ENCODE data around the gene ATP6V1C2. TPM values are rescaled to one million over a fixed set of nuclear protein-coding genes. Genes with fewer than 3 reads are reported as not detected.

ATP6V1C2 gene
- total RNA-seq, 2 experiments from 2014 or later: not detected

DNA sequence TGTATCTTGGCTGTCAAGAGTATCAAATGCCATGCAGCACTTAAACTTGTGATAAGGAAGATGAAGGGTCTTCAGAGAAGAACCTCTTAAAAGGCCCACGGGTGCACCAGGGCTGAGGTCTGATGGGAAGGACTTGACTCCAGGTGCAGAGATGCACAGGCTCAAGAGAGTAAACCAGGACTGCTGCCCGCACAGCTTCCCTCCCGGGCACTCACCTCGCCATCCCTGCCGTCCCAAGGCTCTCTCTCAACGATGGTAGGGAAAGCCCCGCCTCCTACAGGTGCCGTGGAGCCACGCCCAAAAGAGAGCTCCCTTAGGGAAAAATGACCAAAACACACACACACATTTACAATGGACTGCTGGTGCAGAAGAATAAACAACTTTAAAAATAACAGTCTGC lies 63.3 kb downstream of the ATP6V1C2 start:
- H3K4me1 Mint-ChIP-seq (ENCODE audit: low read depth): peaks cover 2% of the 10 kb centered on the region
- H3K4me3 Mint-ChIP-seq: no peak overlapping the region
- H3K27me3 Mint-ChIP-seq: no peaks in the 10 kb centered on the region
- H3K9me3 Mint-ChIP-seq: no peaks in the 10 kb centered on the region
- H3K36me3 Mint-ChIP-seq: peaks cover 67% of the 10 kb centered on the region
- DNase-seq: no peak
- ChIA-PET POLR2A (no interaction called here), CTCF (no interaction called here)
- intact Hi-C loops (cut with micrococcal nuclease): no loop called here
- no peak overlapping the region for H3K27ac Mint-ChIP-seq

DNA sequence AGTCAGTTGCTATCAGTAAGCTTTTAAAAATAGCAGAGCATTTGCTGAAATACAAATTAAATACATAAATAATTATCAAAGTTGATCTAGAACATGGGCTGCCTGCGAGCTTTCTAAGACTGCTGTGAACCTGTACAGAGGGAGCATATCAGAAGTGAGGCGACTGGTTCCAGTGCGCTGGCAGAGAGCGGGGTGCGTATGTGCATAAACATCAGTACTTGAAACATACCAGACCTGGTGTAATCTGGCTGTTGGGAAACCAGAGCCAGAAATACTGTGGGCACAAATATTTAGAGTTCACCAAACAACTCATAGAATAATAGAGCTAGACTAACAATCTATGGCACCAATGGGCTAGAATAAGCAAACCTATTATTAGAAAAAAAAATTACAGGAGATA lies 63.8 kb downstream of the ATP6V1C2 start:
- Mint-ChIP-seq H3K4me3 (no peak overlapping the region), H3K9me3 (no peaks in the 10 kb centered on the region), H3K36me3 (peaks cover 66% of the 10 kb centered on the region), H3K4me1 (ENCODE audit: low read depth) (peaks cover 5% of the 10 kb centered on the region), H3K27me3 (no peaks in the 10 kb centered on the region), H3K27ac (no peak overlapping the region)
- CTCF ChIA-PET: no interaction called here
- no peak for DNase-seq
- POLR2A ChIA-PET: no interaction called here
- intact Hi-C loops (cut with micrococcal nuclease): no loop called here

DNA sequence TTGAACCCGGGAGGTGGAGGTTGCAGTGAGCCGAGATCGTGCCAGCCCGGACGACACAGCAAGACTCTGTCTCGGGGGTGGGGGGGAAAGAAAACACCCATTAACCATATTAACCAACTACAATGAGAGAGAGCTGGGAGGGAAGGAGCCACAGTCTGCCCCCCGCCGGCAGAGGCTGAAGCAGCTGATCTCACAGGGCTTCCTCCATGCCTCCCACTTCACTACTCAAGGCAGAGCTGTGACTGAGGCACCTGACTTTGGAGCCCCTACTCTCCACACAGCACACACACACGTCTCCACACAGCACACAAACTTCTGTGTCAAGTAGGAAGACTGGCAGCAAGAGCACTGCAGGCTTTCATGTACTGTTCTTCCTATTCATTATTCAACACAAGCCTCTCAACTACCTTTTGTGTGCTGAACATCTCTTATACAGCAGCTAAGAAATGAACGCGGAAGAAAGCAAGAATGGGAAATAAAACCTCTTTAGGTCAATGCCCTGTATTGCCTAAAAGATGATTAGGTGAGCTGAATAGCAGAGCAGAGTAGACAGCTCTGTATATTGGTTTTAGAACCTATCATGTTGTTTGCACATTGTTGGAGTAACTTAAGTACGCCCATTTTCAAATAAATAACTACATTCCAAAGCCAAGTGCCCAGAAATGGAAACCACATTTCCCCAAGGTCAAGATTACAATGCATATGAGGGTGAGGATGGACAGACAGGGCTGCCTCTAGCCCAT lies 65.0 kb downstream of the ATP6V1C2 start:
- intact Hi-C loops (cut with micrococcal nuclease): no loop called here
- Mint-ChIP-seq H3K27me3 (no peaks in the 10 kb centered on the region), H3K36me3 (peaks cover 73% of the 10 kb centered on the region), H3K27ac (no peak overlapping the region), H3K4me3 (no peak overlapping the region), H3K4me1 (ENCODE audit: low read depth) (peaks cover 16% of the 10 kb centered on the region), H3K9me3 (no peaks in the 10 kb centered on the region)
- ChIA-PET POLR2A (no interaction called here), CTCF (interaction anchor here (1.0 kb wide), 1 partner anchor 46 kb away, joined by 3 read pairs; no protein-coding TSS in a partner anchor)
- no peak for DNase-seq

DNA sequence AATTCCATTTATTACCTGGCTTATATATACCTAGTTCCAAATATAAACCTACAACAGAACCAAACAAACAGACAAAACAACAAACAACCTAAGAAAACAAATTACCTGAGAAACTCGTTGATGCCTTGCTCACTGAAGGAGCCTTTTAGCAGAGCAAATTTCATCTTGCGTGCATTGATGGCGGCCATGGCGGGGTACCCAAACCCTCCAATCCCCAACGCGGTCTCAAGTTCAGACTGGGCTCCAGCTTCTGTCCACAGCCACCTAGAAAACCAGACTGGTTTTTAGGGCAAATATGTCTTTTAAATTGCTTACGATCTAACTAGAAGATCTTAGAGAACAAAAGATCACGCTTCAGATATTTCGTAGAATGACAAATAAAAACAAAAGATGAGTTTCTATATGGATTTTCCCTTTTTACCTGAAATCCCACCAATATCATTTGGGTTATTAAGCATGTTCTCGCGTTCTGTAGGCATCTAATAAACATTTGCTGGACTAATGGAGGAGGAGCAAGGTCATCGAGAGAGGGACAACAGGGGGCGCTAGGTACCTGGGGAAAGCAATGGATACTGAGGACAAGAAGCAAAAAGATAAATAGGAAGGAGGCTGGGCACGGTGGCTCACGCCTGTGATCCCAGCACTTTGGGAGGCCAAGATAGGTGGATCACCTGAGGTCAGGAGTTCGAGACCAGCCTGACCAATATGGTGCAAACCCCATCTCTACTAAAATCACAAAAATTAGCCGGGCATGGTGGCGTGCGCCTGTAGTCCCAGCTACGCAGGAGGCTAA lies 65.9 kb downstream of the ATP6V1C2 start:
- no peak overlapping the region for H3K27ac Mint-ChIP-seq
- ChIA-PET CTCF (interaction anchor here (0.7 to 1.4 kb wide), 4 partner anchors 11 to 45 kb away, joined by 3 to 4 read pairs (median 3); no protein-coding TSS in a partner anchor), POLR2A (no interaction called here)
- intact Hi-C loops (cut with micrococcal nuclease): no loop called here
- no peaks in the 10 kb centered on the region for H3K9me3 Mint-ChIP-seq
- no peak overlapping the region for H3K4me3 Mint-ChIP-seq
- H3K27me3 Mint-ChIP-seq: no peaks in the 10 kb centered on the region
- DNase-seq: peak; percentile 64
- H3K4me1 Mint-ChIP-seq (ENCODE audit: low read depth): peaks cover 26% of the 10 kb centered on the region
- peaks cover 77% of the 10 kb centered on the region for H3K36me3 Mint-ChIP-seq

DNA sequence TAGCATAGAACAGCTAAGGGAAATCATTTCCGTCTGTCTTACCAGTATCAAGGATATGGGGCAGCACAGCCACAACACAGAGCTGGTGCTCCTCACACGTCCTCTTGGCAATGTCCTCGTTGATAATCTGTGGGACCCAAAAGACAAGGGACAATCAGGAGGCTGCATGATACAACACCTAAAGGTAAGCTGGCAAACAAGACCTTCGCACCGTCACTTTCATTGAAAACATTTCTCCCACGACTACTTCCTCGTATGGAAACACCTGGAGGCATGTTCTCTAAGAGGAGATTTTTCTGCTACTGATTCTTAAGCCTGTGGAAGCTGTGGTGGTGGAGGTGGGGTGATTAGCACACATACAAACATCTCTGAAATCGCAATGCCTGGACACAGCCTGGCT lies 67.4 kb downstream of the ATP6V1C2 start:
- POLR2A ChIA-PET: no interaction called here

DNA sequence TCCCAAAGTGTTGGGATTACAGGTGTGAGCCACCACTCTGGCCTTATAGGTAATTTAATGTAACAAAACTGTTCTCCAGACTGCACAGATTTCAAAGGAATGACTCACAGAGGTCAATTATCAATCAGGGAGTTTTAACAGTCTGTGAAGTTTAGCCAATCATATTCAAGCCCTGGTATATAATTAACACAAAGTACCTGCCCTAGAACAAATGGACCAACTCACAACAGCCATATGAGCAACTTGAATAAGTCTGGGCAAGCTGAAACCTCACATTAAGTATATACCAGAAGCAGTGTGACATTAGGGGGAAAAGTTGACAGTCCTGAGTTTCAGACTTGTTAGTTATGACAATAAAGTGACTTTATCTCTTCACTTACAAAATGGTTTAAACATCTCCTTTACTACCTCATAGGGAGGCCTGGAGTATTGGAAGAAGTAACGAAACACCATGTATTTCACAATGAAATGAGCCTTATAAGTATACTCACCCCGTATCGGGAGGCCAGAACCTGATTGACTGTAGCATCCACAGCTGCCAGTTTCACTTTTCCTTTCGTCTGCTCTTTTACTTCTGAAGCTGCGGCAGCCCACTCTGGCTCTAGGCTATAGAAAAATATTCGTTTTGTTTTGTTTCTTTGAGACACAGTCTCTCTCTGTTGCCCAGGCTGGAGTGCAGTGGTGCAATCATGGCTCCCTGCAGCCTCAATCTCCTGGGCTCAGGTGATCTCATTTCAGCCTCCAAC lies 69.0 kb downstream of the ATP6V1C2 start:
- H3K36me3 Mint-ChIP-seq: peaks cover 72% of the 10 kb centered on the region
- peak; percentile 70 for DNase-seq
- no peaks in the 10 kb centered on the region for H3K9me3 Mint-ChIP-seq
- H3K4me3 Mint-ChIP-seq: peak overlapping the region; percentile 54
- ChIA-PET POLR2A (interaction anchor here (2.1 to 3.7 kb wide), 2 partner anchors 22 to 101 kb away, joined by 5 to 19 read pairs; partner anchors contain the start of genes NOL10 and PDIA6), CTCF (interaction anchor here (4.1 kb wide), 1 partner anchor 42 kb away, joined by 15 read pairs; no protein-coding TSS in a partner anchor)
- intact Hi-C loops (cut with micrococcal nuclease): loop anchor here (1.0 to 5.0 kb wide), 6 partner anchors 20 to 668 kb away; partner anchors contain the start of genes NOL10, ODC1 and RRM2
- peaks cover 38% of the 10 kb centered on the region for H3K4me1 Mint-ChIP-seq (ENCODE audit: low read depth)
- peak overlapping the region; percentile 84 for H3K27ac Mint-ChIP-seq
- H3K27me3 Mint-ChIP-seq: no peaks in the 10 kb centered on the region

More for the DNA sequence above, 67.4 kb downstream of the ATP6V1C2 start:
- H3K9me3 Mint-ChIP-seq: no peaks in the 10 kb centered on the region
- no peak for DNase-seq
- no peaks in the 10 kb centered on the region for H3K27me3 Mint-ChIP-seq
- peaks cover 38% of the 10 kb centered on the region for H3K4me1 Mint-ChIP-seq (ENCODE audit: low read depth)
- intact Hi-C loops (cut with micrococcal nuclease): no loop called here
- CTCF ChIA-PET: interaction anchor here (1.4 to 4.1 kb wide), 3 partner anchors 10 to 43 kb away, joined by 3 to 15 read pairs (median 4); no protein-coding TSS in a partner anchor
- peaks cover 77% of the 10 kb centered on the region for H3K36me3 Mint-ChIP-seq
- H3K27ac Mint-ChIP-seq: no peak overlapping the region
- no peak overlapping the region for H3K4me3 Mint-ChIP-seq

DNA sequence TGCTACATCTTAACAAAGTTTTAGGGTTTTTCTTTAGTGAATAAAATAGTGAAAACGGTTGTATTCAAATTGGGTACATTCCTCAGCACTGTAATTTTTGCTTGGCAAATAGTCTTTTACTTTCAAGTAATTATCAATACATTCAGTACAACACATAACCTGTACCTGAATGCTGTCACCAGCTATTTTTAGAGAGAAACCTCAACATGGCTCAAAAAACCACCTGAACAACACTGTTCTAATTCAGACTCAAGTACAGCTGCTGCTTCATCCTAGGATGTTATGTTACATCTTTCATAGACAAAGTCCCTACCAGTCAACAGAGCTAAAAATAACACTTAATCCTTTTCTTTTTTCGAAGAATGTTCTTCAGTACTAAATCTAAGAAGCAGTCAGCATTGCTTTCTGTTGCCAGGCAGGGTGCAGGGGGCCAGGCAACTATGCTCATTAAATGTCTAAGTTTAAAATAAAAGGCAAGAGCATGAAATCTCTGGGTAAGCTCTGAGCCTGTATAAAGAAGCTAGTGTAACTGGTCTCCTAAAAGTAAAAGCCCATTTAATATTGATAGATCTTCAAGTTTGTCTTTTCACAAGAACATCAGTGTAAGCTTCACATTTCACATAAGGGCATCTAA lies 70.7 kb downstream of the ATP6V1C2 start:
- no peaks in the 10 kb centered on the region for H3K9me3 Mint-ChIP-seq
- ChIA-PET POLR2A (interaction anchor here (2.1 to 3.7 kb wide), 2 partner anchors 20 to 103 kb away, joined by 5 to 19 read pairs; partner anchors contain the start of genes NOL10 and PDIA6), CTCF (interaction anchor here (0.9 to 4.1 kb wide), 5 partner anchors 9 to 340 kb away, joined by 3 to 15 read pairs (median 3); partner anchors contain the start of gene PDIA6)
- H3K27me3 Mint-ChIP-seq: no peaks in the 10 kb centered on the region
- intact Hi-C loops (cut with micrococcal nuclease): loop anchor here (5.0 kb wide), 3 partner anchors 105 to 670 kb away; partner anchors contain the start of genes NOL10, ODC1 and RRM2
- H3K4me1 Mint-ChIP-seq (ENCODE audit: low read depth): peaks cover 55% of the 10 kb centered on the region
- H3K27ac Mint-ChIP-seq: peak overlapping the region; percentile 84
- no peak overlapping the region for H3K4me3 Mint-ChIP-seq
- DNase-seq: no peak
- peaks cover 74% of the 10 kb centered on the region for H3K36me3 Mint-ChIP-seq

DNA sequence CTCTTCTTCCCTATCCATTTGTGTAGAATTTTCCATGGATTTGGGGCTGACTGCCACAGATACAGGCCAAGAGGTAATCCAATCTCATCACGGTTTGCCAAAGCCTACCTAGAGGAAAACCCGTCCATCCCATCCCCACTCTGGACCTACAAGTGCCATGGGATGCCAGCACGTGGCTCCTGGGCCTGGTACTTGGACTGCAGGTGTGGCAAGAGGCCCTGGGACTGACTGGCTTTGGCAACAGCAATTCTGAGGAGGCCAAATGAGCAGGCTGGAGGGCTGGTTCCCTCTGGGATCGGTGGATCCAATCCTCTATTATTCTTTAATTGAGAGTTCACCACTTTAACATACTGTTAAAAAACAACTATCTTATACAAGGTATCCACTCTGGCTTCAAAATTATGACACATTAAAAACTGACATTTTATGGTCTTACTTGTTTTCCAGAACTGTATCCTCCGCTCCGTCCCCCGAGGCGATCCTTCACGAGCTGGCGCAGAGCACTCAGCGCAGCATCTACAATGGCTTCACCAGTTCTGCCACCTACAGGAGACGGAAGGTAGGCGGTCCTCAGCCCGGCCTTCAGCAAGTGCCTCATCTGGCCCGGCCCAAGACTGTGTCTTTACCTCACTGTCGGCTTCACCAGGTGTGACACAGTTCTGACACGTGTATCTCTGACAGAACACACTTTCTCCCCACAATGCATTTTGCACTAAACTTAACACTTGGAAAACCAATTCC lies 71.4 kb downstream of the ATP6V1C2 start:
- peak overlapping the region; percentile 84 for H3K27ac Mint-ChIP-seq
- DNase-seq: peak; percentile 21
- intact Hi-C loops (cut with micrococcal nuclease): loop anchor here (5.0 kb wide), 3 partner anchors 106 to 671 kb away; partner anchors contain the start of genes NOL10, ODC1 and RRM2
- CTCF ChIA-PET: interaction anchor here (0.9 to 1.6 kb wide), 4 partner anchors 19 to 339 kb away, joined by 3 to 5 read pairs (median 3); partner anchors contain the start of gene PDIA6
- H3K4me3 Mint-ChIP-seq: no peak overlapping the region
- peaks cover 58% of the 10 kb centered on the region for H3K4me1 Mint-ChIP-seq (ENCODE audit: low read depth)
- H3K9me3 Mint-ChIP-seq: no peaks in the 10 kb centered on the region
- POLR2A ChIA-PET: interaction anchor here (2.1 to 3.7 kb wide), 2 partner anchors 19 to 103 kb away, joined by 5 to 19 read pairs; partner anchors contain the start of genes NOL10 and PDIA6
- peaks cover 71% of the 10 kb centered on the region for H3K36me3 Mint-ChIP-seq
- no peaks in the 10 kb centered on the region for H3K27me3 Mint-ChIP-seq

DNA sequence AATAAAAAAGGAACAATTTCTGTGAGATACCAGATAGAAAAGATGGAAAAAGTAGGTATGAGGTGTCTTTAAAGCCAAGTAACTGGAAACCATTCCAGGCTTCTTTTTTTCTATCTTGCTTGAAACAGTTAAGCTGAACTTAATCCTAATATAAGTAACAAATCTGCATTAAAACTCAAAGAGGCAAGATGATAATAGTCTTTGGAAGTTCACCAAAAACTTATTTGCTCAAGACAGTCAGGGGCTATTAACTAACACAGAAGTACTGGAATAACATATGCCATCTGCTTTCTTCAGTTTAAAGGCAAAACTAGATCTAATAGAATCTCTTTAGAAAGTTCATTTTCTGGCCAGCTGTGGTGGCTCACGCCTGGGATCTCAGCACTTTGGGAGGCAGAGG lies 72.4 kb downstream of the ATP6V1C2 start:
- peaks cover 60% of the 10 kb centered on the region for H3K4me1 Mint-ChIP-seq (ENCODE audit: low read depth)
- intact Hi-C loops (cut with micrococcal nuclease): loop anchor here (5.0 kb wide), 3 partner anchors 107 to 672 kb away; partner anchors contain the start of genes NOL10, ODC1 and RRM2
- H3K9me3 Mint-ChIP-seq: no peaks in the 10 kb centered on the region
- peaks cover 66% of the 10 kb centered on the region for H3K36me3 Mint-ChIP-seq
- no peak overlapping the region for H3K4me3 Mint-ChIP-seq
- no peaks in the 10 kb centered on the region for H3K27me3 Mint-ChIP-seq
- no peak overlapping the region for H3K27ac Mint-ChIP-seq
- ChIA-PET POLR2A (no interaction called here), CTCF (interaction anchor here (1.6 kb wide), 1 partner anchor 39 kb away, joined by 5 read pairs; no protein-coding TSS in a partner anchor)
- no peak for DNase-seq

DNA sequence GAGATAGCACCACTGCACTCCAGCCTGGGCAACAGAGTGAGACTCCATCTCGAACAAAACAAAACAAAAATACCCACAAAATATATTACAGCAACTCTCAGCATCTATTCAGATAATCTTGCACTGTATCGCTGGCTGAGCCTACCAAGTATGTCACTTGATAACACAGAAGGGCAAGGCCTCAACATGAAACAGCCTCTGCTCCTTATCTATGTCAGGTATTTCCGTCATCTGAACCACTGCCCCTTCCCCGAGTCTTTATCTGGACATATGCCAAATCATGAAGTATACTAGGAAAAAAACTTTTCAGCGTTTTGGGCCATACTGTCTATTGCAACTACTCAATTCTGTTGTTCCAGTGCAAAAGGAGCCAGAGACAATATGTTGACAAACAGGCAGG lies 73.4 kb downstream of the ATP6V1C2 start:
- Mint-ChIP-seq H3K36me3 (peaks cover 64% of the 10 kb centered on the region), H3K9me3 (no peaks in the 10 kb centered on the region), H3K27ac (no peak overlapping the region), H3K4me1 (ENCODE audit: low read depth) (peaks cover 58% of the 10 kb centered on the region), H3K27me3 (no peaks in the 10 kb centered on the region), H3K4me3 (no peak overlapping the region)
- intact Hi-C loops (cut with micrococcal nuclease): loop anchor here (5.0 kb wide), 3 partner anchors 108 to 673 kb away; partner anchors contain the start of genes NOL10, ODC1 and RRM2
- DNase-seq: no peak
- ChIA-PET POLR2A (interaction anchor here (0.6 to 0.9 kb wide), 2 partner anchors 17 to 837 kb away, joined by 4 to 5 read pairs; partner anchors contain the start of gene PDIA6), CTCF (no interaction called here)
